Panc1 (cell line): Measurements from ENCODE around the gene SUGCT.

ENCODE experiments used
- CTCF ChIP-seq: fragments of 450-650 bp; IDR thresholded peaks from 2 replicates; pipeline ENCODE4 v1.5.1; 2017; ENCODE audit warnings: mild to moderate bottlenecking
- POLR2AphosphoS5 ChIP-seq: IDR thresholded peaks from 2 replicates; pipeline ENCODE4 v1.6.1; 2012; ENCODE audit warnings: mild to moderate bottlenecking, low read depth, low read length, moderate library complexity

- TF ChIP-seq CTCF (no peak), POLR2AphosphoS5 (no peak)
Observed at GRCh38 chr7:40673285-40673684, 538.5 kb downstream of the SUGCT start.
